OCI-LY7 (cell line): ENCODE measurements around the gene BBLN.

ENCODE experiments used
- CTCF ChIP-seq: fragments of 200-600 bp; sonication (generic); conservative IDR thresholded peaks from 2 replicates; pipeline ENCODE4 v1.5.1; 2014; ENCODE audit warnings: mild to moderate bottlenecking, antibody characterized with exemption, low read length, moderate library complexity, mixed read lengths
- EZH2phosphoT487 ChIP-seq: fragments of 200-600 bp; sonication (generic); IDR thresholded peaks from 2 replicates; pipeline ENCODE4 v1.6.1; 2018; ENCODE audit warnings: low read depth, borderline replicate concordance, mild to moderate bottlenecking, mixed run types, antibody characterized with exemption, low read length, moderate library complexity, mixed read lengths

- TF ChIP-seq CTCF (no peak), EZH2phosphoT487 (no peak)
Measured at GRCh38 chr9:128160603-128160987, 530 bp downstream of the BBLN start.
